Natural killer cell (primary cell): ENCODE data around the gene WHAMM. TPM values are rescaled to one million over a fixed set of nuclear protein-coding genes. Genes with fewer than 3 reads are reported as not detected.

Experiments used
- ATAC-seq, 3 donors: fragments of 150-1000 bp in 2 of 3; fragments of 200-7000 bp in 1 of 3; cut with Tn5 transposase; 1 replicate in 1 of 3; 2 replicates in 2 of 3; pipeline ENCODE4 v1.10.0; 2021; ENCODE audit warnings: mild to moderate bottlenecking in 2 of 3, moderate library complexity in 2 of 3
- DNase-seq, 2 donors: peaks; one replicate each; pipeline versions ENCODE4 v3.0.0 to v3.0.0-alpha.2; 2013 to 2021; ENCODE audit warnings: mixed read lengths in 1 of 2
- H3K27ac ChIP-seq: one replicate; pipeline ENCODE4 v1.5.1; 2013; ENCODE audit warnings: mild to moderate bottlenecking, low read length
- H3K27me3 ChIP-seq: one replicate; pipeline ENCODE4 v1.6.1; 2013; ENCODE audit warnings: low read length; ENCODE audit not compliant: control insufficient read depth, insufficient read depth
- H3K36me3 ChIP-seq: one replicate; pipeline ENCODE4 v1.6.1; 2013; ENCODE audit warnings: low read length; ENCODE audit not compliant: control insufficient read depth, insufficient read depth
- H3K4me1 ChIP-seq: one replicate; pipeline ENCODE4 v1.6.1; 2013; ENCODE audit warnings: low read length; ENCODE audit not compliant: control insufficient read depth, insufficient read depth
- H3K4me3 ChIP-seq: one replicate; pipeline ENCODE4 v1.5.1; 2013; ENCODE audit warnings: low read length
- H3K9me3 ChIP-seq: one replicate; pipeline ENCODE4 v1.6.1; 2013; ENCODE audit warnings: low read length; ENCODE audit not compliant: control insufficient read depth, insufficient read depth
- H3K27ac Mint-ChIP-seq, 2 donors: one replicate each; pipeline ENCODE4 v1.8.0; 2022; ENCODE audit warnings: mild to moderate bottlenecking in 2 of 2, mixed read lengths in 2 of 2, moderate library complexity in 1 of 2
- H3K27me3 Mint-ChIP-seq, 2 donors: one replicate each; pipeline ENCODE4 v1.8.0; 2022; ENCODE audit warnings: low read depth in 2 of 2, mixed read lengths in 2 of 2
- H3K36me3 Mint-ChIP-seq: one replicate; pipeline ENCODE4 v1.8.0; 2022; ENCODE audit warnings: mixed read lengths
- H3K4me1 Mint-ChIP-seq, 2 donors: one replicate each; pipeline ENCODE4 v1.8.0; 2022; ENCODE audit warnings: mixed read lengths in 2 of 2
- H3K4me3 Mint-ChIP-seq: one replicate; pipeline ENCODE4 v1.8.0; 2022; ENCODE audit warnings: mild to moderate bottlenecking, moderate library complexity, mixed read lengths
- H3K9me3 Mint-ChIP-seq, 2 donors: one replicate each; pipeline ENCODE4 v1.8.0; 2022; ENCODE audit warnings: mixed read lengths in 2 of 2
- WGBS: methylation state at CpG from one replicate; pipeline ENCODE4 v1.1.7; 2013; ENCODE audit warnings: missing lambda C conversion rate; ENCODE audit not compliant: insufficient coverage; 5-methylcytosine and 5-hydroxymethylcytosine counted together
- intact Hi-C: fragments of 100-400 bp; cut with micrococcal nuclease; formaldehyde crosslinking; loops from one replicate; pipeline ENCODE4 v1.14.2; 2022
- total RNA-seq, 4 donors: library from RNA; stranded (reverse); fragments of 120-200 nt in 1 of 4; gene quantifications; one replicate each; pipeline versions ENCODE4 v1.2.3 to v1.2.4, GENCODE V29; 2013 to 2022
- TF ChIP-seq, protein P1 (sequence below): fragments of 200-600 bp; IDR thresholded peaks from one replicate; pipeline ENCODE4 v1.8.0; 2022; ENCODE audit warnings: antibody characterized with exemption

Gene WHAMM
- total RNA-seq, 3 donors from 2014 or later (not counting 1 experiment from before 2014, with no cell fraction given): 48.5 to 78.0 (median 67.6) TPM

DNA sequence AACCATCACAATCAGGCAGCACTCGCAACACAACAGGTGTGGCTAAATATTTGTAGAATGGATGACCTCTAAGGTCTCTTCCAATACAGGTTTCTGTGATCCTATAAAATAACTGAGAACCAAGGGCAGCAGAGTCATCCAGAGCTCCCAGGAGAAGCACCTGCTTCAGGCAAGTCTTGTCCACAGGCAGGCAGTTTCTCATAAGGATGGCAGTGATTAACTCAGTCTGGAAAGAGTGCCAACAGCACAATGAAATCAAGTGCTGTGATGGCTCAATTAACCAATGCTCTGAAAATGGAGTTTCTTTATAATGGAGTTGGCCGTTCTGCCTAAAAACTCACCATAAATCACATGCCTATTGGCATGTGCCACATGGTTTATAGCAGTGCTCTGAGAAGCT, 72.3 kb downstream of the WHAMM start:
- no peaks in the 10 kb centered on the region for H3K36me3 ChIP-seq
- DNase-seq (no peak), ATAC-seq (no peak)
- H3K27me3 ChIP-seq: no peaks in the 10 kb centered on the region
- no peaks in the 10 kb centered on the region for H3K4me1 ChIP-seq
- Mint-ChIP-seq H3K4me3 (no peak overlapping the region), H3K27ac (no peak overlapping the region), H3K36me3 (no peaks in the 10 kb centered on the region), H3K9me3 (no peaks in the 10 kb centered on the region), H3K4me1 (no peaks in the 10 kb centered on the region), H3K27me3 (no peaks in the 10 kb centered on the region)
- H3K27ac ChIP-seq: no peak overlapping the region
- TF ChIP-seq, protein P1, sequence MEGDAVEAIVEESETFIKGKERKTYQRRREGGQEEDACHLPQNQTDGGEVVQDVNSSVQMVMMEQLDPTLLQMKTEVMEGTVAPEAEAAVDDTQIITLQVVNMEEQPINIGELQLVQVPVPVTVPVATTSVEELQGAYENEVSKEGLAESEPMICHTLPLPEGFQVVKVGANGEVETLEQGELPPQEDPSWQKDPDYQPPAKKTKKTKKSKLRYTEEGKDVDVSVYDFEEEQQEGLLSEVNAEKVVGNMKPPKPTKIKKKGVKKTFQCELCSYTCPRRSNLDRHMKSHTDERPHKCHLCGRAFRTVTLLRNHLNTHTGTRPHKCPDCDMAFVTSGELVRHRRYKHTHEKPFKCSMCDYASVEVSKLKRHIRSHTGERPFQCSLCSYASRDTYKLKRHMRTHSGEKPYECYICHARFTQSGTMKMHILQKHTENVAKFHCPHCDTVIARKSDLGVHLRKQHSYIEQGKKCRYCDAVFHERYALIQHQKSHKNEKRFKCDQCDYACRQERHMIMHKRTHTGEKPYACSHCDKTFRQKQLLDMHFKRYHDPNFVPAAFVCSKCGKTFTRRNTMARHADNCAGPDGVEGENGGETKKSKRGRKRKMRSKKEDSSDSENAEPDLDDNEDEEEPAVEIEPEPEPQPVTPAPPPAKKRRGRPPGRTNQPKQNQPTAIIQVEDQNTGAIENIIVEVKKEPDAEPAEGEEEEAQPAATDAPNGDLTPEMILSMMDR: no peak
- intact Hi-C loops: no loop called here
- 83% methylated on average over 2 of the region's 2 CpGs for WGBS
- H3K4me3 ChIP-seq: no peak overlapping the region
- H3K9me3 ChIP-seq: no peaks in the 10 kb centered on the region

GRCh38 chr15:82882273-82882928, 73.0 kb downstream of the WHAMM start:
- H3K4me1 ChIP-seq: no peaks in the 10 kb centered on the region
- Mint-ChIP-seq H3K36me3 (no peaks in the 10 kb centered on the region), H3K4me3 (no peak overlapping the region), H3K27ac (no peak overlapping the region), H3K9me3 (no peaks in the 10 kb centered on the region), H3K4me1 (no peaks in the 10 kb centered on the region), H3K27me3 (no peaks in the 10 kb centered on the region)
- H3K36me3 ChIP-seq: no peaks in the 10 kb centered on the region
- no peak for DNase-seq
- no peak overlapping the region for H3K4me3 ChIP-seq
- TF ChIP-seq, protein P1: no peak
- ATAC-seq: no peak
- no peaks in the 10 kb centered on the region for H3K27me3 ChIP-seq
- 61% methylated on average over 4 of the region's 5 CpGs for WGBS
- no peaks in the 10 kb centered on the region for H3K9me3 ChIP-seq
- no peak overlapping the region for H3K27ac ChIP-seq
- intact Hi-C loops: no loop called here

Other genes with a start within 250 kb of the WHAMM start
- not detected for gene CPEB1, start 162.3 kb upstream of the WHAMM start, total RNA-seq
- under 1 TPM in 1 of 3 donors, not detected in 2; 0.59 TPM for gene AP3B2, start 99.8 kb upstream of the WHAMM start, total RNA-seq
- not detected for gene FSD2, start 3.6 kb upstream of the WHAMM start, total RNA-seq
- 1 to 10 TPM; 3.6 to 7.0 (median 4.0) TPM for gene HOMER2, start 143.1 kb downstream of the WHAMM start, total RNA-seq
- gene RAMAC, start 176.6 kb downstream of the WHAMM start, total RNA-seq: 10 to 100 TPM; 15.4 to 27.2 (median 25.7) TPM
- 10 to 100 TPM; 12.5 to 16.0 (median 15.1) TPM for gene C15orf40, start 202.0 kb downstream of the WHAMM start, total RNA-seq